Activated T-helper 1 cell treated with anti-CD3 and anti-CD28 coated beads, Interleukin-12 subunit alpha, Interleukin-12 subunit beta, Interleukin-2, Interleukin-4 antibody, amounts not matched to agents 30 ng/mL and 10 ng/mL and 1 ng/mL, durations not matched to agents 14 hours and 24 hours and 36 hours (primary cell): ENCODE data around the gene SH3RF2. TPM values are rescaled to one million over a fixed set of nuclear protein-coding genes. Genes with fewer than 3 reads are reported as not detected.
A peak's percentile ranks its signal among the peaks of the same experiment; 100 is the strongest.

Experiments used
- DNase-seq: peaks from one replicate; pipeline ENCODE4 v3.0.0; 2021; ENCODE audit warnings: low spot score
- H3K27ac Mint-ChIP-seq: one replicate; pipeline ENCODE4 v1.8.0; 2021; ENCODE audit warnings: mild to moderate bottlenecking, mixed read lengths
- H3K27me3 Mint-ChIP-seq: one replicate; pipeline ENCODE4 v1.8.0; 2022; ENCODE audit warnings: mild to moderate bottlenecking, moderate library complexity, mixed read lengths; ENCODE audit not compliant: insufficient read depth
- H3K36me3 Mint-ChIP-seq: one replicate; pipeline ENCODE4 v1.8.0; 2021; ENCODE audit warnings: low read depth, mixed read lengths
- H3K4me1 Mint-ChIP-seq: one replicate; pipeline ENCODE4 v1.8.0; 2021; ENCODE audit warnings: low read depth, mixed read lengths
- H3K4me3 Mint-ChIP-seq: one replicate; pipeline ENCODE4 v1.8.0; 2021; ENCODE audit warnings: mild to moderate bottlenecking, moderate library complexity, mixed read lengths
- H3K9me3 Mint-ChIP-seq: one replicate; pipeline ENCODE4 v1.8.0; 2021; ENCODE audit warnings: mixed read lengths
- intact Hi-C: fragments of 100-400 bp; cut with micrococcal nuclease; formaldehyde crosslinking; loops from one replicate; pipeline ENCODE4 v1.15.1; 2024
- total RNA-seq: library from RNA; stranded (reverse); gene quantifications from 2 replicates; pipeline ENCODE4 v1.2.3, GENCODE V29; 2022

Gene SH3RF2
- total RNA-seq, 1 donor from 2014 or later: 0.18 TPM

DNA sequence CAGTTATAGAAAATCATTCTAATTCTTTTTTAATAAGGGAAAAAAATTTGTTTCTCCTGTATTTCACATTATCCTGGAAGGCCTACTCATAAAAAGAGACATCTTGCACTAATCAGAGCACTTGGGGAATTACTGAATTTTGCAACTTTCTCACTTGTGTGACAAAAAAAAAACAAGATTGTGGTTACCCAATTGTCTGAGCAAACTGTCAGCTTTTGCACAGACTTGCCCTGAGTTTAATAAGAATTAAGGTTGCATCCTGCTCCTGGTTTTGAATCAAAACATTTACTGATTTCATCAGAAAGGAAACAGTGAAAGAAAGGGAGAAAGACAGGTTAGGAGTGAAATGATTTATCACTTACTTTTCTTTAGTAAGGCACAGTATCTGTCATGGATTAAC, 10.6 kb upstream of the SH3RF2 start:
- peaks cover 7% of the 10 kb centered on the region for H3K4me1 Mint-ChIP-seq
- H3K27me3 Mint-ChIP-seq: peaks cover 8% of the 10 kb centered on the region
- intact Hi-C loops: no loop called here
- no peak for DNase-seq
- no peak overlapping the region for H3K27ac Mint-ChIP-seq
- H3K4me3 Mint-ChIP-seq: no peak overlapping the region
- peaks cover 3% of the 10 kb centered on the region for H3K36me3 Mint-ChIP-seq
- no peaks in the 10 kb centered on the region for H3K9me3 Mint-ChIP-seq

DNA sequence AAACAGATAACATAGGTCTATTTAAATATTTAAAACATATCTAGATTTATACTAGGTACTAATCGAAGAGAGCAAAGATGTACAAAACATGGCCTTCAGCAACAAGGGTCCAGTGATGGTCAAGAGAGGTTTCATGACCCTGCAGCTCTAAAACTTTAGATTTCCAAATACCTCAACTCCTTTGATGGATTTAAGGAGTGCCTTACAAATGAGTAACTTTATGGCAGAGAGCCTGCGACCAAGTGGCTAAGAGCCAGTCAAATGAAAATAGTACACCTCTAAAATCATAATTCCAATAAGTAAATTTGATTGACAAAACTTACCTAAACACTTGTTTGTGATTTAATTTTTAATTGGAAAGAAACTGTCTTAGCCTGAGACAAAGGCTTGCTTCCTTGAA, 4.7 kb upstream of the SH3RF2 start:
- peaks cover 31% of the 10 kb centered on the region for H3K27me3 Mint-ChIP-seq
- no peak for DNase-seq
- H3K36me3 Mint-ChIP-seq: no peaks in the 10 kb centered on the region
- H3K27ac Mint-ChIP-seq: no peak overlapping the region
- H3K4me3 Mint-ChIP-seq: no peak overlapping the region
- peaks cover 19% of the 10 kb centered on the region for H3K4me1 Mint-ChIP-seq
- no peaks in the 10 kb centered on the region for H3K9me3 Mint-ChIP-seq
- intact Hi-C loops: no loop called here

- peaks cover 30% of the 10 kb centered on the region for H3K4me1 Mint-ChIP-seq
- no peak overlapping the region for H3K27ac Mint-ChIP-seq
- no peak for DNase-seq
- H3K4me3 Mint-ChIP-seq: no peak overlapping the region
- intact Hi-C loops: no loop called here
- peaks cover 46% of the 10 kb centered on the region for H3K27me3 Mint-ChIP-seq
- no peaks in the 10 kb centered on the region for H3K9me3 Mint-ChIP-seq
- H3K36me3 Mint-ChIP-seq: no peaks in the 10 kb centered on the region
Observed at GRCh38 chr5:145934276-145934675, 2.1 kb upstream of the SH3RF2 start.

DNA sequence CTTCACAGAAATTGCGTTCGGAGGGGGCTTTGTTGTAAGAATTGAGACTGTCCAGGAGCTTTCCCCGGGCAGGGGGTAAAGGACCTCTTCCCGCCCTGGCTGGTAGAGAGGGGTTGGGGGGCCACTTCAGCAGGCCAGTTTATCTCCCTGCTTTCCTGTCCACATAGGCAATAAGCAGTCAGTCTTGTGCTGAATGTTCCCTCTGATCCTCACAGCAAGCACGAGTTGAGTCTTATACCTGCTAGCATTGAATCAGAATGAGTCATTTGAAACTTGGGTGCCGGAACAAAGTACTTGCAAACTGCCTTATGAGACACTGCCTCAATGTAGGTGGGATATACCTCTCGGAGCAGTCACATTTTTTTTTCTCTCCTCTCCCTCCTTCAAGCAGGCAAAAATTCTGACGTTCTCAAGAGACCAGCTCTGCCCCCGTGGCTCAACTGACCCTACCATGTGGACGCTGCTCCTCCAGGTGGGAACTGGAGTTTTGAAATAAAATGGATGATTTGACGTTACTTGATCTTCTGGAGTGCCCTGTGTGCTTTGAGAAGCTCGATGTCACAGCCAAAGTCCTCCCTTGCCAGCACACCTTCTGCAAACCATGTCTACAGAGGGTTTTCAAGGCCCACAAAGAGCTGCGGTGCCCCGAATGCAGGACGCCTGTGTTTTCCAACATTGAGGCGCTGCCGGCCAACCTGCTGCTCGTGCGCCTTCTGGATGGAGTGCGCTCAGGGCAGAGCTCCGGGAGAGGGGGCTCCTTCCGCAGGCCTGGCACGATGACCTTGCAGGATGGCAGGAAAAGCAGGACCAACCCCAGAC, 1.3 kb downstream of the SH3RF2 start:
- Mint-ChIP-seq H3K9me3 (no peaks in the 10 kb centered on the region), H3K36me3 (no peaks in the 10 kb centered on the region), H3K4me3 (peak overlapping the region; percentile 72), H3K4me1 (peaks cover 51% of the 10 kb centered on the region), H3K27me3 (peaks cover 48% of the 10 kb centered on the region), H3K27ac (peak overlapping the region; percentile 52)
- intact Hi-C loops: loop anchor here (1.0 to 2.0 kb wide), 3 partner anchors 9 to 265 kb away; partner anchors contain the start of genes PRELID2 and RBM27
- DNase-seq: peak; percentile 8

DNA sequence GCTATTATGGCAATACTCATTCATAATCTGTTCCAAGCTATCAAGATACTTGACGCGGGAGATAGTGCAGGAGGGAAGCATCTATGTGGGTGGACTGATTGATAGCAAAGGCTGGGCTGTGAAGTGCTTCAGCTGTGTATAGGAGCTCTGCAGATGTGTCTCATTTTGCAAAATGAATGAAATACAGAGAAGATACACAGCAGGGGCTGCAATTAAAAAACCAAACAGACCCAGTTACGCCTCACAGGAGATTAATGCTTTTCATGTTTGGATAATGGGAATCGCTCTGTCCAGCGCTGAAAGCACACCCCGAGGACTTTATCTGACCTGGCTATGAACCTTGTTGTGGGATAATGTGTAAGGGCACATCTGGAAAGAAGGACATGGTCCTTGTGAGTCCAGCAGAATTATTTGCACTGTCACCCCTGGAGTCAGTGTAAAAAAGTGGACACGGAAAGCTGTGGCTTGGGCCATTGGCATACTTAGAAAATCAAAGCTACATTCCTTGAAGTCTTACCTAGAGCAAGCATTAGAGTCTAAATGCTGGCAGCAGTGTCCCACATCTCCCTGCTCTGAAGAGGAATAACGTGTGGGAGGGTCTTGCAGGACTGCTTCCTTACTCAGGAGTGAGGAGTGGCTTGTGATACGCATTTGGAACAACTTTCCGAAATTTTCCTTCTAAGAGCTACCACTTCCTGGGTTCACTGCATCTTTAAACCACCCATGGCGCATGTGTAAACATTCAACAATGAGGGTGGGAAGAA, 2.6 kb downstream of the SH3RF2 start:
- intact Hi-C loops: no loop called here
- no peak overlapping the region for H3K4me3 Mint-ChIP-seq
- H3K27ac Mint-ChIP-seq: no peak overlapping the region
- H3K27me3 Mint-ChIP-seq: peaks cover 49% of the 10 kb centered on the region
- H3K9me3 Mint-ChIP-seq: no peaks in the 10 kb centered on the region
- no peak for DNase-seq
- no peaks in the 10 kb centered on the region for H3K36me3 Mint-ChIP-seq
- H3K4me1 Mint-ChIP-seq: peaks cover 51% of the 10 kb centered on the region

- H3K36me3 Mint-ChIP-seq: no peaks in the 10 kb centered on the region
- no peak overlapping the region for H3K4me3 Mint-ChIP-seq
- H3K27me3 Mint-ChIP-seq: peaks cover 44% of the 10 kb centered on the region
- DNase-seq: no peak
- H3K9me3 Mint-ChIP-seq: no peaks in the 10 kb centered on the region
- H3K4me1 Mint-ChIP-seq: peaks cover 48% of the 10 kb centered on the region
- intact Hi-C loops: loop anchor here (5.0 kb wide), 1 partner anchor 243 kb away; the partner anchor contains the start of gene LARS1
- no peak overlapping the region for H3K27ac Mint-ChIP-seq
Observed at GRCh38 chr5:145939540-145940065, 3.2 kb downstream of the SH3RF2 start.

DNA sequence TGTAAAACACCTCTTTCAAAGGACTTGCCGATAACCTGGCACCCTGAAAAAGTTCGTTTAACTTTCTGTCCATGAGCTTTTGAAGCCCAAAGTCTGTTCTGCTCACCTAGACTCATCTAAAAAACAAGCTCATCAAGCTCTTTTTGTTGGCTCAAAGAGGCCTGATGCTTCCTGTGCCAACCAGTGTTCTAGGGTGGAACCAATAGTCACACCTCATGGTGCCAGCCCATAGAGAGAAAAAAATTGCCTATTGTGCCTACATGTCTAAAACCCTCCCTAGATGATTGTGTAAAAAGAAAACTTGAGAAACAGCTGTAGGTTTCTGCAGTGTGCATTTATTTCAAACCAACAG, 4.7 kb downstream of the SH3RF2 start:
- DNase-seq: no peak
- Mint-ChIP-seq H3K4me1 (peaks cover 56% of the 10 kb centered on the region), H3K27me3 (peaks cover 44% of the 10 kb centered on the region), H3K27ac (no peak overlapping the region), H3K4me3 (no peak overlapping the region), H3K9me3 (no peaks in the 10 kb centered on the region), H3K36me3 (no peaks in the 10 kb centered on the region)
- intact Hi-C loops: loop anchor here (5.0 kb wide), 1 partner anchor 241 kb away; the partner anchor contains the start of gene LARS1

- Mint-ChIP-seq H3K4me1 (peaks cover 56% of the 10 kb centered on the region), H3K4me3 (no peak overlapping the region)
- intact Hi-C loops: loop anchor here (5.0 kb wide), 1 partner anchor 241 kb away; the partner anchor contains the start of gene LARS1
Observed at GRCh38 chr5:145941448-145942130, 5.2 kb downstream of the SH3RF2 start.

DNA sequence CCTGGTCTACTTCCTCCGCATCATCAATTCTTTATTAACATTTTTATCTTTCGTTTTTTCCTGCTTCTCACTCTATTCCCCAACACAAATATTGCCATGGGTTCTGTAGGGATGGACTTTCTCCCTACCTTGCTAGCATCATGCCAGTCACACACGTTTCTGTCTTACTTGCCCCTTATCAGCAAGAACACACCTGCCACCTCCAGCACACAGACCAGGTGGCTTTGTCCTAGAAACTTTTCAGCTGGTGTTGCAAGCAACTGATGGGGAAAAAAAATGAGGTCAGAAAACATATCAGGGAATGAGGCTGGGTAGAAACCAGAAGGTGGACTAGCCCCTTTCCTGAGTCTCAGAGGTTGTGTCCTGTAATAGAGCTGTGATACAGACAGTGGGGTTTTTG, 5.8 kb downstream of the SH3RF2 start:
- Mint-ChIP-seq H3K4me1 (peaks cover 56% of the 10 kb centered on the region), H3K36me3 (no peaks in the 10 kb centered on the region), H3K27ac (no peak overlapping the region), H3K4me3 (no peak overlapping the region), H3K9me3 (no peaks in the 10 kb centered on the region), H3K27me3 (peaks cover 36% of the 10 kb centered on the region)
- intact Hi-C loops: loop anchor here (5.0 kb wide), 1 partner anchor 240 kb away; the partner anchor contains the start of gene LARS1
- no peak for DNase-seq

More at GRCh38 chr5:145941448-145942130, 5.2 kb downstream of the SH3RF2 start:
- Mint-ChIP-seq H3K36me3 (no peaks in the 10 kb centered on the region), H3K27me3 (peaks cover 40% of the 10 kb centered on the region), H3K27ac (no peak overlapping the region), H3K9me3 (no peaks in the 10 kb centered on the region)
- DNase-seq: no peak

- intact Hi-C loops: loop anchor here (5.0 kb wide), 1 partner anchor 240 kb away; the partner anchor contains the start of gene LARS1
- Mint-ChIP-seq H3K4me1 (peaks cover 54% of the 10 kb centered on the region), H3K27me3 (peaks cover 36% of the 10 kb centered on the region), H3K4me3 (no peak overlapping the region), H3K27ac (no peak overlapping the region), H3K9me3 (no peaks in the 10 kb centered on the region), H3K36me3 (no peaks in the 10 kb centered on the region)
- DNase-seq: no peak
Observed at GRCh38 chr5:145942749-145943148, 6.4 kb downstream of the SH3RF2 start.

- H3K27me3 Mint-ChIP-seq: peaks cover 30% of the 10 kb centered on the region
- no peaks in the 10 kb centered on the region for H3K36me3 Mint-ChIP-seq
- intact Hi-C loops: loop anchor here (5.0 kb wide), 1 partner anchor 239 kb away; the partner anchor contains the start of gene LARS1
Observed at GRCh38 chr5:145943674-145944121, 7.3 kb downstream of the SH3RF2 start.

GRCh38 chr5:145944328-145944727, 8.0 kb downstream of the SH3RF2 start:
- DNase-seq: no peak
- peaks cover 30% of the 10 kb centered on the region for H3K27me3 Mint-ChIP-seq
- no peak overlapping the region for H3K27ac Mint-ChIP-seq
- no peaks in the 10 kb centered on the region for H3K9me3 Mint-ChIP-seq
- no peak overlapping the region for H3K4me3 Mint-ChIP-seq
- no peaks in the 10 kb centered on the region for H3K36me3 Mint-ChIP-seq
- H3K4me1 Mint-ChIP-seq: peaks cover 52% of the 10 kb centered on the region
- intact Hi-C loops: loop anchor here (5.0 kb wide), 1 partner anchor 238 kb away; the partner anchor contains the start of gene LARS1

More at GRCh38 chr5:145943674-145944121, 7.3 kb downstream of the SH3RF2 start:
- no peak overlapping the region for H3K4me3 Mint-ChIP-seq
- H3K27ac Mint-ChIP-seq: no peak overlapping the region
- DNase-seq: no peak
- no peaks in the 10 kb centered on the region for H3K9me3 Mint-ChIP-seq
- peaks cover 52% of the 10 kb centered on the region for H3K4me1 Mint-ChIP-seq
